Astrocyte of the spinal cord (primary cell): Measurements from ENCODE around the gene GRM8.

Source experiments
- DNase-seq: peaks from one replicate; pipeline ENCODE4 v3.0.0; 2011; ENCODE audit warnings: low read depth, low spot score
- H3K4me3 ChIP-seq: 2 replicates; pipeline ENCODE4 v1.5.1; 2011; ENCODE audit warnings: low read depth, mild to moderate bottlenecking, low read length, moderate library complexity
- CTCF ChIP-seq: IDR thresholded peaks from 2 replicates; pipeline ENCODE4 v1.5.1; 2012; ENCODE audit warnings: low read depth, mild to moderate bottlenecking, low read length, inconsistent platforms
- in situ Hi-C: cut with HindIII; loops from 2 replicates; pipeline ENCODE4 v1.10.0; 2017; ENCODE audit warnings: low sequenced_read_pairs

Gene GRM8

DNA sequence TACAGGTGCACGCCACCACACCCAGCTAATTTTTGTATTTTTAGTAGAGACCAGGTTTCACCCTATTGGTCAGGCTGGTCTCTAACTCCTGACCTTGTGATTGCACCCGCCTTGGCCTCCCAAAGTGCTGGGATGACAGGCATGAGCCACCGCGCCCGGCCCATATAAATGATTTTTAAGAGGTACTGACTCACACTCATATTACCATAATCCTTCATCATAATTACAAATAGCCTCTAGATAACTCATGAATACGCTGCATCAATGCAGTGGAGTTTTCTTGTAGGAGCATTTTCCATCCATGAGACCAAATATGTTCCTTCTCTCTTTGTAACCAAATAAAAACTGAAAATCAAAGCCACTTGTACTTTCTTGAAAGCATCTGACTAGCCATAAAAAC lies 193.3 kb downstream of the GRM8 start:
- no peak for DNase-seq
- H3K4me3 ChIP-seq = no peak overlapping the region
- in situ Hi-C loops = no loop called here
- no peak for TF ChIP-seq CTCF

DNA sequence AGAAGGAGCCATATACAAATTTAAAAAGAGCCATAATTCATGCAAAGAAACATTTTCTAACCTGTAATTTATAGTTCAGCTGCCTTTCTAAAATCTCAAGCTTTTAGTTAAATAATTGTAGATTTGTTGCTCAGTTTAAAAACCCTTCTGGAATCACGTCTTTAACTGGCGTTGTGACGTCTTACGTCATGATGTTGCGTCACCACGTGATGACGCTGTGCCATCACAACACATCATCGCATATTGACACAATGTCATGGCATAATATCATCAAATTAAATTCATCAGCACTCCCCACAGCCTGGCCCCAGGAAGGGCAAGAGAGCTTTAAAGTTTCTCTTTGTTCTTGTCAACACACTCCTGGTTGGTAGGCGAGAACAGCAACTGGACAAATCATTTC lies 194.8 kb downstream of the GRM8 start:
- no peak for DNase-seq
- no peak for TF ChIP-seq CTCF
- no peak overlapping the region for H3K4me3 ChIP-seq
- in situ Hi-C loops = no loop called here

DNA sequence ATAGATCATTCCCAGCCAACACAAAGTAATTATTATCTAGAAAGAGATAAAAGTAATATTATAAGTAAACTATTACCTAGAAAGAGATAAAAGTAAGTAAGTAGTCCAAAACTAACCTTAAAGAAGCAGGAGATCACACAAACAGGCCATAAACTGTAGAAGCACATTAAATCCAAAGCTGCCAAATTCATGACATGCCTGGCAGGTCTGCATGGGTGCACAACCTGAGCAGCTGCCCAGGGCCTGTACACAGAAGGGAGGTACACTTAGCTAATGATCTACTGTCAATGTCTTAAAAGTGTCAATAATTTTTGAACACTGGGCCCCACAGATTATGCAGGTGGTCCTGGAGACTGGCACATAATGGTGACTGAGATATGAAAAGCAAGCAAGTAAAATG lies 196.5 kb downstream of the GRM8 start:
- in situ Hi-C loops = no loop called here
- H3K4me3 ChIP-seq = no peak overlapping the region
- no peak for DNase-seq
- TF ChIP-seq CTCF = no peak

- TF ChIP-seq CTCF = no peak
- in situ Hi-C loops = no loop called here
- no peak for DNase-seq
- H3K4me3 ChIP-seq = no peak overlapping the region
Measured at GRCh38 chr7:127047521-127047920, 205.2 kb downstream of the GRM8 start.

DNA sequence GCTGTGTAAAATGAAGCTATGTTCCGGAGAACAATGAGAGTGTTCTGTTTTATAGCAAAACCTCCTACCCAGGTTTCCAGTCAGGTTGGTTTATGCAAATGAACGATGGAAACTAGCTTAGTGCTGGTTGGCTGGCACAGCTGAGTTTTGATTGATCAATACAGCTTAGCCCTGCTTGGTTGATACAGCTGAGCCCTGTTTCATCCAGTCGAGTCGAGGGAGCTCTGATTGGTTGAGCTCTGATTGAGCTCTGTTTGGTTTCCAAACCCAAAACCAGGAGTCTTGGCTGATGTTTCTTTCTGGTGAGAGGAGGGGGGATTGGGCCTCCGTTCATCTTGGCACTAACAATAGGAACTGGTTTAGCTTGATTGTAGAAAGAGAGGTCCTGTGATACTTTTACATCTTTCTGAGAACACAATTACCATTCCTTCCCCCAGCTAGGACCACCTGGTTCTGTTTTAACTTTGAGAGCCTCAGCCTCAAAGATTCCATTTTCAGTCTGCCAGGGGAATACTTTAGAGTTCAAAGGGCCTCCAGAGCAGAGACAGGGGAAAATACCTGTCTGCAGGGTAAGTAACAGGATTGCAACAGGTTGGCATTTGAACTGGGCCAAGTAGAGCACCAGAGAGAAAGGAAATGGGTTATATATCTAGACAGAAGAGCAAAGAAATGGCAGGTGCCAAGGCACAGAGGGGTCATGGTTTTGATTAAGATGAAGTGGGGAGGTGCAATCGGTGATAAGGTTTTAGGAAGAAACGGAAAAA lies 210.9 kb downstream of the GRM8 start:
- in situ Hi-C loops = no loop called here
- DNase-seq = no peak
- TF ChIP-seq CTCF = no peak
- no peak overlapping the region for H3K4me3 ChIP-seq

GRCh38 chr7:127040042-127040441 lies 212.7 kb downstream of the GRM8 start:
- no peak overlapping the region for H3K4me3 ChIP-seq
- TF ChIP-seq CTCF = no peak
- no peak for DNase-seq
- in situ Hi-C loops = no loop called here
